HEK293T (cell line): Measurements from ENCODE around the gene CD53.

Source experiments
- FOXA1 ChIP-seq: fragments of 450-650 bp; IDR thresholded peaks from 2 replicates; pipeline ENCODE4 v1.6.1; 2016; ENCODE audit warnings: mild to moderate bottlenecking
- SUZ12 ChIP-seq: fragments of 450-650 bp; IDR thresholded peaks from 2 replicates; pipeline ENCODE4 v1.6.1; 2016; ENCODE audit warnings: mild to moderate bottlenecking

- no peak for TF ChIP-seq FOXA1
- TF ChIP-seq SUZ12 = no peak
Observed at GRCh38 chr1:110877364-110877763, 4.4 kb downstream of the CD53 start.
